Neuronal stem cell (in vitro differentiated cells): Measurements from ENCODE around the gene CD84. TPM values are rescaled to one million over a fixed set of nuclear protein-coding genes. Genes with fewer than 3 reads are reported as not detected.
"Not testable (repeated sequence)": the region's sequence is repeated elsewhere in the genome, so short reads cannot be mapped to it uniquely, and the experiment has no call there.

Source experiments
- DNase-seq: peaks from one replicate; pipeline ENCODE4 v3.0.0-alpha.2; 2013; ENCODE audit warnings: low spot score
- H2AFZ ChIP-seq: one replicate; pipeline ENCODE4 v1.6.1; 2013; ENCODE audit warnings: mild to moderate bottlenecking, low read length, inconsistent platforms
- H2AK5ac ChIP-seq: 2 replicates; pipeline ENCODE4 v1.6.1; 2013; ENCODE audit warnings: low read depth, mild to moderate bottlenecking, inconsistent platforms, low read length, moderate library complexity, mixed read lengths
- H2BK120ac ChIP-seq: 2 replicates; pipeline ENCODE4 v1.6.1; 2013; ENCODE audit warnings: low read depth, mild to moderate bottlenecking, inconsistent platforms, low read length, moderate library complexity, mixed read lengths
- H2BK12ac ChIP-seq: one replicate; pipeline ENCODE4 v1.6.1; 2013; ENCODE audit warnings: low read length, inconsistent platforms
- H2BK15ac ChIP-seq: 2 replicates; pipeline ENCODE4 v1.6.1; 2013; ENCODE audit warnings: mild to moderate bottlenecking, low read length, inconsistent platforms, mixed read lengths
- H2BK5ac ChIP-seq: one replicate; pipeline ENCODE4 v1.6.1; 2013; ENCODE audit warnings: inconsistent platforms, mild to moderate bottlenecking, low read length, moderate library complexity
- H3K14ac ChIP-seq: one replicate; pipeline ENCODE4 v1.6.1; 2013; ENCODE audit warnings: low read length, inconsistent platforms
- H3K18ac ChIP-seq: 2 replicates; pipeline ENCODE4 v1.6.1; 2013; ENCODE audit warnings: low read length, inconsistent platforms
- H3K23ac ChIP-seq: 2 replicates; pipeline ENCODE4 v1.6.1; 2013; ENCODE audit warnings: low read depth, mild to moderate bottlenecking, mixed read lengths, low read length, inconsistent platforms; ENCODE audit not compliant: poor library complexity
- H3K27ac ChIP-seq: replicated peaks from 3 replicates; pipeline ENCODE4 v1.5.1; 2013; ENCODE audit warnings: low read length, inconsistent platforms
- H3K27me3 ChIP-seq, 3 experiments: 2 replicates each; pipeline ENCODE4 v1.6.1; 2013; ENCODE audit warnings: low read length in 3 of 3, mild to moderate bottlenecking in 2 of 3, inconsistent platforms in 1 of 3, low read depth in 1 of 3, mixed read lengths in 1 of 3, moderate library complexity in 1 of 3; ENCODE audit not compliant: control insufficient read depth in 3 of 3, insufficient read depth in 3 of 3
- H3K36me3 ChIP-seq, 2 donors: replicated peaks in 1 of 2; 2 replicates each; pipeline ENCODE4 v1.6.1; 2013; ENCODE audit warnings: low read length in 2 of 2; ENCODE audit not compliant: control insufficient read depth in 2 of 2, insufficient read depth in 2 of 2
- H3K4ac ChIP-seq: 2 replicates; pipeline ENCODE4 v1.6.1; 2013; ENCODE audit warnings: inconsistent platforms, mild to moderate bottlenecking, low read length, moderate library complexity
- H3K4me1 ChIP-seq, 2 donors: 1 replicate in 1 of 2; 2 replicates in 1 of 2; pipeline ENCODE4 v1.6.1; 2013; ENCODE audit warnings: low read length in 2 of 2, low read depth in 1 of 2; ENCODE audit not compliant: control insufficient read depth in 2 of 2, insufficient read depth in 1 of 2
- H3K4me2 ChIP-seq: one replicate; pipeline ENCODE4 v1.6.1; 2013; ENCODE audit warnings: mild to moderate bottlenecking, low read length, inconsistent platforms; ENCODE audit not compliant: insufficient read depth, poor library complexity, severe bottlenecking
- H3K4me3 ChIP-seq, 2 donors: 2 replicates each; pipeline ENCODE4 v1.5.1; 2013; ENCODE audit warnings: low read length in 2 of 2, mild to moderate bottlenecking in 2 of 2, inconsistent platforms in 1 of 2, moderate library complexity in 1 of 2
- H3K79me1 ChIP-seq: one replicate; pipeline ENCODE4 v1.6.1; 2013; ENCODE audit warnings: low read depth, mild to moderate bottlenecking, inconsistent platforms, low read length, moderate library complexity
- H3K9ac ChIP-seq: one replicate; pipeline ENCODE4 v1.6.1; 2013; ENCODE audit warnings: mild to moderate bottlenecking, low read depth, low read length, inconsistent platforms; ENCODE audit not compliant: poor library complexity
- H3K9me3 ChIP-seq, 2 donors: replicated peaks in 1 of 2; 2 replicates each; pipeline versions ENCODE3 to v1.6.1; 2013; ENCODE audit warnings: low read length in 2 of 2, mild to moderate bottlenecking in 2 of 2, inconsistent platforms in 1 of 2, low read depth in 1 of 2, mixed read lengths in 1 of 2, moderate library complexity in 1 of 2; ENCODE audit not compliant: control insufficient read depth in 2 of 2, insufficient read depth in 1 of 2
- H4K8ac ChIP-seq: one replicate; pipeline ENCODE4 v1.6.1; 2013; ENCODE audit warnings: low read depth, mild to moderate bottlenecking, inconsistent platforms, low read length, moderate library complexity
- H4K91ac ChIP-seq: one replicate; pipeline ENCODE4 v1.6.1; 2013; ENCODE audit warnings: low read length, low read depth, mild to moderate bottlenecking, inconsistent platforms; ENCODE audit not compliant: poor library complexity
- WGBS, 2 donors: extraction: QIAGEN DNeasy Blood & Tissue Kit; methylation state at CpG; one replicate each; pipeline ENCODE4 v1.1.7; 2013; ENCODE audit warnings: missing lambda C conversion rate in 2 of 2, mixed read lengths in 1 of 2; ENCODE audit not compliant: insufficient read length in 2 of 2, insufficient replicate concordance in 1 of 2; ENCODE audit errors: extremely low coverage in 2 of 2; 5-methylcytosine and 5-hydroxymethylcytosine counted together
- polyA plus RNA-seq, 2 experiments: library from polyadenylated mRNA; stranded (reverse); fragments of 200-250 nt; gene quantifications; one replicate each; pipeline ENCODE4 v1.2.3, GENCODE V29; 2013

The CD84 gene, protein sequence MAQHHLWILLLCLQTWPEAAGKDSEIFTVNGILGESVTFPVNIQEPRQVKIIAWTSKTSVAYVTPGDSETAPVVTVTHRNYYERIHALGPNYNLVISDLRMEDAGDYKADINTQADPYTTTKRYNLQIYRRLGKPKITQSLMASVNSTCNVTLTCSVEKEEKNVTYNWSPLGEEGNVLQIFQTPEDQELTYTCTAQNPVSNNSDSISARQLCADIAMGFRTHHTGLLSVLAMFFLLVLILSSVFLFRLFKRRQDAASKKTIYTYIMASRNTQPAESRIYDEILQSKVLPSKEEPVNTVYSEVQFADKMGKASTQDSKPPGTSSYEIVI
- polyA plus RNA-seq (2013, experiment 1 of 2), result not detected
- not detected for polyA plus RNA-seq (2013, experiment 2 of 2)

DNA sequence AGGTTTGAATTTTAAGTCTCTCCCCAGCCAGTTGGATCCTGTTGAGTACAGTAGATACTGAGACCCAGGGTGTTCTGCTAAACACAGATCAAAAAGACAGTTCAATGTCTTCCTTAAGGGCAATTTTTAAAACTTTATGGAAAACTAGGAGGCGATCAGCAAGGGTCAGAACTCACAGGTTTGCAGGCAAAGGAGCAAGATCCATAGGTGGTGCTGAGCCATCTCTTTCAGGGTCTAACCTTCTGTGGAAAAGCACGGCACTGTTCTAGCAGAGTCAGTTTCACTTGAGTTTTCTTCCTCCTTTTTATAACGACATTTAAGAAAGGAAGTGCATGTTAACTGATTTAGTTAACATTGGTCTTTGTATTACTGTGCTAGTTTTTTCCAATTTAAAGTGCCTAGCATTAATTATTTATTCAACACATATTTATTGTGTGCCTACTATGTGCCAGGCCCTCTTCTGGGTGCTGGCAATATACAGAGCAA, at the start of gene CD84:
TSS of gene CD84 (minus strand) at position 281 of the 486 bp plus-strand sequence. CDS start at position 222, 59 bp downstream.
- Histone ChIP-seq H3K4me1 (no peaks in the 10 kb centered on the region), H3K36me3 (no peaks in the 10 kb centered on the region), H3K4me3 (no peak within 1 kb of the TSS), H3K4ac (no peak within 1 kb of the TSS), H3K23ac (no peak within 1 kb of the TSS), H3K27me3 (no peaks in the 10 kb centered on the region), H2BK12ac (no peak within 1 kb of the TSS), H4K91ac (no peak within 1 kb of the TSS), H2BK15ac (no peak within 1 kb of the TSS), H2AFZ (no peak within 1 kb of the TSS), H3K27ac (no peak within 1 kb of the TSS), H2BK120ac (no peak within 1 kb of the TSS), H3K14ac (no peak within 1 kb of the TSS), H3K4me2 (no peak within 1 kb of the TSS), H3K9me3 (no peaks in the 10 kb centered on the region), H3K9ac (no peak within 1 kb of the TSS), H2BK5ac (no peak within 1 kb of the TSS), H2AK5ac (no peak within 1 kb of the TSS), H3K79me1 (no peaks in the 10 kb centered on the region), H4K8ac (no peak within 1 kb of the TSS), H3K18ac (no peak within 1 kb of the TSS)
- DNase-seq, result no peak
- WGBS, 2 donors, result no CpG with 5 or more reads among the region's 3 CpGs

DNA sequence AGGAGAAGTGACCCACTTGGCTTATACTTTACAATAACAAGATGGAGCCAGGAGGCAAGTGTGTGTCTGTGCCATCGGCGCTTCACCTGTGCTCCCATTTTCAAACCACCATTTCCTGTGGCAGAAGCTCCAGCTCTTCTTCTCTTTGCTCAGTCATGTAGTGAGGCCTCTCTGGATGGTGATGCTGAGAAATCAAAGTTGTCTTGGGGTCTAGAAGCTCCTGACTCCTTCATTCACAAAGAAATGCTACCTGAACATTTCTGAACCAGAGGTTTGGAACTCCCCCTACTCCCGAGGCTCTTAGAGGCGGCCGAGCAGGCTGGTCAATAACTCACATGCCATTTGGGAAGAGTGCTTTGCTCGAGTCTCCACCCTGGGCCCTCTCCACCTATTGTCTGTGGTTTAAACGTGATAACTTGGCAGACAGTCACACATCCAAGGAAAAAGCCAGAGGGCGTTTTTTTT, 49.5 kb upstream of the CD84 start:
- Histone ChIP-seq H3K27ac (no peak overlapping the region), H2BK120ac (no peak overlapping the region), H3K4me3 (no peak overlapping the region), H4K8ac (no peak overlapping the region), H2AK5ac (no peak overlapping the region), H4K91ac (no peak overlapping the region), H2BK15ac (no peak overlapping the region), H2AFZ (no peak overlapping the region), H3K23ac (no peak overlapping the region), H3K36me3 (no peaks in the 10 kb centered on the region), H3K27me3 (no peaks in the 10 kb centered on the region), H3K9ac (no peak overlapping the region), H2BK12ac (no peak overlapping the region), H3K79me1 (no peaks in the 10 kb centered on the region), H2BK5ac (no peak overlapping the region), H3K9me3 (no peaks in the 10 kb centered on the region), H3K4ac (no peak overlapping the region), H3K14ac (no peak overlapping the region), H3K4me2 (no peak overlapping the region), H3K18ac (no peak overlapping the region), H3K4me1 (peaks cover 0 to 1% of the 10 kb centered on the region in 2 donors)
- no peak for DNase-seq
- WGBS, 2 donors, result no CpG with 5 or more reads among the region's 8 CpGs

DNA sequence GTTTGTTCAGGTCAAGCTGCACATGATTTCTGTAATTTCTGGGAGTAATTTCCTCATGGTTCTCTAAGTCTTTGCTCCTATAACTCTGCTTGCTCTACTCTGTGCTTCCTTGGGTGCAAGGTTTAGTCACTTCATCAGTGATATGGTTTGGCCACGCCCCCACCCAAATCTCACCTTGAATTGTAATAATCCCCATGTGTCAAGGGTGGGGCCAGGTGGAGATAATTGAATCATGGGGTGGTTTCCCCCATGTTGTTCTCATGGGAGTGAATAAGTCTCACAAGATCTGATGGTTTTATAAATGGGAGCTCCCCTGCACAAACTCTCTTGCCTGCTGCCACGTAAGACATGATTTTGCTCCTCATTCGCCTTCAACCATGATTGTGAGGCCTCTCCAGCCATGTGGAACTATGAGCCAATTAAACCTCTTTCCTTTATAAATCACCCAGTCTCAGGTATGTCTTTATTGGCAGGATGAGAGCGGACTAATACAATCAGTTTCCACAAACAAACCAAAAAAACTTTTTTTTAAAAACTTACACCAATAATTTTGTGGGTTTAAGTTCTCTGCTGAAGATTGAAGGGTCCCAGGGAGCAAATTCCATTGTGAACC, 48.5 kb upstream of the CD84 start:
- H3K79me1 ChIP-seq, H3K27me3 ChIP-seq, H3K4me2 ChIP-seq, H3K23ac ChIP-seq, H3K27ac ChIP-seq, H3K9ac ChIP-seq, H2BK5ac ChIP-seq, H3K4me3 ChIP-seq, H3K14ac ChIP-seq, H3K4ac ChIP-seq, H4K8ac ChIP-seq, DNase-seq, H3K36me3 ChIP-seq, H2BK15ac ChIP-seq, H3K9me3 ChIP-seq, H4K91ac ChIP-seq, H2BK12ac ChIP-seq, H2BK120ac ChIP-seq, H3K18ac ChIP-seq, H2AK5ac ChIP-seq, H2AFZ ChIP-seq, H3K4me1 ChIP-seq: not testable (repeated sequence)
- no CpG with 5 or more reads among the region's 4 CpGs for WGBS, 2 donors
